Gastrocnemius medialis (tissue), 4 donors: ENCODE measurements around the gene CMKLR1. TPM values are rescaled to one million over a fixed set of nuclear protein-coding genes. Genes with fewer than 3 reads are reported as not detected.

ENCODE experiments used
- ATAC-seq, 2 donors: fragments of 150-250 bp; one replicate each; pipeline ENCODE4 v1.9.1; 2016
- DNase-seq, 2 donors: peaks; one replicate each; pipeline ENCODE4 v3.0.0-alpha.2; 2019
- H3K27ac ChIP-seq, 4 donors: fragments of 200-600 bp; sonication (generic); 1 replicate in 1 of 4; 2 replicates in 3 of 4; pipeline ENCODE4 v1.5.1; 2016 to 2018; ENCODE audit warnings: mild to moderate bottlenecking in 2 of 4, moderate library complexity in 1 of 4
- H3K27me3 ChIP-seq, 3 donors: fragments of 200-600 bp; sonication (generic) in 2 of 3; 1 replicate in 1 of 3; 2 replicates in 2 of 3; pipeline versions ENCODE4 v1.5.1 to v1.6.0; 2016 to 2019; ENCODE audit warnings: mild to moderate bottlenecking in 1 of 3, moderate library complexity in 1 of 3
- H3K36me3 ChIP-seq, 2 donors: fragments of 200-600 bp; sonication (generic) in 1 of 2; one replicate each; pipeline ENCODE4 v1.5.1; 2017 to 2018
- H3K4me1 ChIP-seq, 2 donors: fragments of 200-600 bp; sonication (generic) in 1 of 2; one replicate each; pipeline ENCODE4 v1.5.1; 2016 to 2017; ENCODE audit warnings: mild to moderate bottlenecking in 2 of 2
- H3K4me3 ChIP-seq, 4 donors: fragments of 200-600 bp; sonication (generic) in 3 of 4; 1 replicate in 1 of 4; 2 replicates in 3 of 4; pipeline ENCODE4 v1.5.1; 2016 to 2019; ENCODE audit warnings: mild to moderate bottlenecking in 2 of 4
- H3K9me3 ChIP-seq, 3 donors: fragments of 200-600 bp; sonication (generic) in 2 of 3; 1 replicate in 1 of 3; 2 replicates in 2 of 3; pipeline ENCODE4 v1.5.1; 2016 to 2019
- CTCF ChIP-seq, 5 experiments: fragments of 450-650 bp in 3 of 5; fragments of 200-600 bp in 2 of 5; sonication (generic) in 2 of 5; IDR thresholded peaks in 4 of 5; conservative IDR thresholded peaks in 1 of 5; 1 replicate in 4 of 5; 2 replicates in 1 of 5; pipeline ENCODE4 v1.5.1; 2016 to 2019; ENCODE audit warnings: antibody characterized with exemption in 5 of 5, mild to moderate bottlenecking in 3 of 5, moderate library complexity in 3 of 5
- POLR2A ChIP-seq, 2 donors: fragments of 450-650 bp; IDR thresholded peaks; one replicate each; pipeline ENCODE4 v1.6.1; 2017; ENCODE audit warnings: antibody characterized with exemption in 2 of 2, mild to moderate bottlenecking in 2 of 2, moderate library complexity in 2 of 2
- in situ Hi-C, 4 donors: fragments of 200-750 bp; cut with MboI; loops; one replicate each; pipeline versions ENCODE4 v1.15.0 to v1.8.0; 2017; ENCODE audit warnings: low sequenced_read_pairs in 4 of 4
- intact Hi-C: fragments of 100-400 bp; cut with DNase I; formaldehyde crosslinking; loops from one replicate; pipeline ENCODE4 v1.15.1; 2023; ENCODE audit warnings: low total_unique reads
- total RNA-seq, 4 donors: library from RNA; depleted of rRNA; stranded (reverse); fragments of >200 nt; gene quantifications; one replicate each; pipeline versions ENCODE4 v1.1.0 to v1.2.3, GENCODE V29; 2016

CMKLR1 gene
- total RNA-seq, 4 donors from 2014 or later, result 2.5 to 5.6 (median 4.4) TPM

GRCh38 chr12:108240027-108240785 lies 98.9 kb downstream of the CMKLR1 start:
- H3K4me1 ChIP-seq, result no peaks in the 10 kb centered on the region
- no peak overlapping the region for H3K4me3 ChIP-seq
- TF ChIP-seq POLR2A (IDR thresholded peaks at IDR 0.05) (no peak), CTCF (IDR thresholded peaks at IDR 0.05 in 4 of 5, conservative IDR thresholded peaks at IDR 0.05 in 1 of 5) (no peak)
- intact Hi-C loops, result no loop called here
- no peak for ATAC-seq
- no peaks in the 10 kb centered on the region for H3K36me3 ChIP-seq
- no peak for DNase-seq
- no peak overlapping the region for H3K27ac ChIP-seq
- H3K27me3 ChIP-seq, result peaks cover 0 to 4% (median 0%) of the 10 kb centered on the region in 3 donors
- in situ Hi-C loops, result loop anchor here in 2 of 4 donors (25.0 kb wide), 1 partner anchor 222 kb away; no protein-coding TSS in a partner anchor
- H3K9me3 ChIP-seq, result no peaks in the 10 kb centered on the region

GRCh38 chr12:108239378-108239777 lies 99.7 kb downstream of the CMKLR1 start:
- Histone ChIP-seq H3K36me3 (no peaks in the 10 kb centered on the region), H3K27ac (no peak overlapping the region), H3K9me3 (no peaks in the 10 kb centered on the region), H3K27me3 (peaks cover 0 to 4% (median 0%) of the 10 kb centered on the region in 3 donors), H3K4me3 (no peak overlapping the region), H3K4me1 (no peaks in the 10 kb centered on the region)
- ATAC-seq (no peak), DNase-seq (no peak)
- intact Hi-C loops (no loop called here), in situ Hi-C loops (loop anchor here in 2 of 4 donors (25.0 kb wide), 1 partner anchor 223 kb away; no protein-coding TSS in a partner anchor)
- no peak for TF ChIP-seq POLR2A (IDR thresholded peaks at IDR 0.05)
- TF ChIP-seq CTCF (IDR thresholded peaks at IDR 0.05 in 4 of 5, conservative IDR thresholded peaks at IDR 0.05 in 1 of 5), result no peak

GRCh38 chr12:108238474-108238873 lies 100.6 kb downstream of the CMKLR1 start:
- H3K4me3 ChIP-seq, result no peak overlapping the region
- TF ChIP-seq CTCF (IDR thresholded peaks at IDR 0.05 in 4 of 5, conservative IDR thresholded peaks at IDR 0.05 in 1 of 5) (no peak), POLR2A (IDR thresholded peaks at IDR 0.05) (no peak)
- H3K27me3 ChIP-seq, result peaks cover 0 to 4% (median 0%) of the 10 kb centered on the region in 3 donors
- H3K36me3 ChIP-seq, result no peaks in the 10 kb centered on the region
- H3K4me1 ChIP-seq, result no peaks in the 10 kb centered on the region
- no peak for DNase-seq
- ATAC-seq, result no peak
- intact Hi-C loops (no loop called here), in situ Hi-C loops (loop anchor here in 2 of 4 donors (25.0 kb wide), 1 partner anchor 224 kb away; no protein-coding TSS in a partner anchor)
- H3K27ac ChIP-seq, result no peak overlapping the region
- H3K9me3 ChIP-seq, result no peaks in the 10 kb centered on the region

Other genes starting within 250 kb of the CMKLR1 start
- under 1 TPM in 1 of 4 donors, not detected in 3; 0.10 TPM for gene WSCD2, start 210.0 kb downstream of the CMKLR1 start, total RNA-seq
- 1 to 10 TPM; 3.1 to 4.6 (median 3.6) TPM for gene FICD, start 176.0 kb upstream of the CMKLR1 start, total RNA-seq
- gene SART3, start 221.9 kb upstream of the CMKLR1 start, total RNA-seq, result 10 to 100 TPM; 38.1 to 52.6 (median 51.3) TPM
- gene ISCU, start 223.3 kb upstream of the CMKLR1 start, total RNA-seq, result 100 to 1,000 TPM; 232 to 337 (median 249) TPM